ENCODE results near the gene PRELID3B. TPM values are rescaled to one million over a fixed set of nuclear protein-coding genes. Genes with fewer than 3 reads are reported as not detected.

PRELID3B gene
- total and polyA plus RNA-seq, 2 of the 13 experiments (the other 11 are each of a cell fraction or from before 2014, with no cell fraction given), result 23.3 to 42.6 TPM

GRCh38 chr20:59006167-59006863, 36.3 kb downstream of the PRELID3B start (continued):
- no peak for TF ChIP-seq AHDC1 (CRISPR knock-in tag; IDR thresholded peaks at IDR 0.05; ENCODE audit: borderline replicate concordance)
- no peak for TF ChIP-seq ZNF260 (CRISPR knock-in tag; IDR thresholded peaks at IDR 0.05; ENCODE audit: borderline replicate concordance, low read depth)
- peak; percentile 78 for TF ChIP-seq RXRA (CRISPR knock-in tag; IDR thresholded peaks at IDR 0.05)
- TF ChIP-seq FOXK1 (CRISPR knock-in tag; IDR thresholded peaks at IDR 0.05; ENCODE audit: borderline replicate concordance, low read depth), result no peak
- no peak for TF ChIP-seq SRSF9 (IDR thresholded peaks at IDR 0.05; ENCODE audit: borderline replicate concordance, insufficient read depth, low read depth, low read length, poor library complexity, severe bottlenecking)
- TF ChIP-seq MIER2 (CRISPR knock-in tag; IDR thresholded peaks at IDR 0.05), result no peak
- 0 out of 2 replicates have a peak, but pooled peaks have one; percentile 41 for TF ChIP-seq AKAP8 (CRISPR knock-in tag; IDR thresholded peaks at IDR 0.05)
- TF ChIP-seq NFKBIZ (CRISPR knock-in tag; IDR thresholded peaks at IDR 0.05), result 0 out of 2 replicates have a peak, but pooled peaks have one; percentile 51
- TF ChIP-seq, protein P1, sequence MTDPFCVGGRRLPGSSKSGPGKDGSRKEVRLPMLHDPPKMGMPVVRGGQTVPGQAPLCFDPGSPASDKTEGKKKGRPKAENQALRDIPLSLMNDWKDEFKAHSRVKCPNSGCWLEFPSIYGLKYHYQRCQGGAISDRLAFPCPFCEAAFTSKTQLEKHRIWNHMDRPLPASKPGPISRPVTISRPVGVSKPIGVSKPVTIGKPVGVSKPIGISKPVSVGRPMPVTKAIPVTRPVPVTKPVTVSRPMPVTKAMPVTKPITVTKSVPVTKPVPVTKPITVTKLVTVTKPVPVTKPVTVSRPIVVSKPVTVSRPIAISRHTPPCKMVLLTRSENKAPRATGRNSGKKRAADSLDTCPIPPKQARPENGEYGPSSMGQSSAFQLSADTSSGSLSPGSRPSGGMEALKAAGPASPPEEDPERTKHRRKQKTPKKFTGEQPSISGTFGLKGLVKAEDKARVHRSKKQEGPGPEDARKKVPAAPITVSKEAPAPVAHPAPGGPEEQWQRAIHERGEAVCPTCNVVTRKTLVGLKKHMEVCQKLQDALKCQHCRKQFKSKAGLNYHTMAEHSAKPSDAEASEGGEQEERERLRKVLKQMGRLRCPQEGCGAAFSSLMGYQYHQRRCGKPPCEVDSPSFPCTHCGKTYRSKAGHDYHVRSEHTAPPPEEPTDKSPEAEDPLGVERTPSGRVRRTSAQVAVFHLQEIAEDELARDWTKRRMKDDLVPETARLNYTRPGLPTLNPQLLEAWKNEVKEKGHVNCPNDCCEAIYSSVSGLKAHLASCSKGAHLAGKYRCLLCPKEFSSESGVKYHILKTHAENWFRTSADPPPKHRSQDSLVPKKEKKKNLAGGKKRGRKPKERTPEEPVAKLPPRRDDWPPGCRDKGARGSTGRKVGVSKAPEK (CRISPR knock-in tag; IDR thresholded peaks at IDR 0.05; ENCODE audit: borderline replicate concordance), result no peak
- TF ChIP-seq, protein P2, sequence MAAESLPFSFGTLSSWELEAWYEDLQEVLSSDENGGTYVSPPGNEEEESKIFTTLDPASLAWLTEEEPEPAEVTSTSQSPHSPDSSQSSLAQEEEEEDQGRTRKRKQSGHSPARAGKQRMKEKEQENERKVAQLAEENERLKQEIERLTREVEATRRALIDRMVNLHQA (CRISPR knock-in tag; IDR thresholded peaks at IDR 0.05), result no peak
- TF ChIP-seq KDM4B (CRISPR knock-in tag; IDR thresholded peaks at IDR 0.05), result no peak
- no peak for TF ChIP-seq KDM5A (IDR thresholded peaks at IDR 0.05; ENCODE audit: borderline replicate concordance, low read length)
- TF ChIP-seq HDAC1 (CRISPR knock-in tag; IDR thresholded peaks at IDR 0.05), result 0 out of 2 replicates have a peak, but pooled peaks have one; percentile 31
- TF ChIP-seq, protein P3, sequence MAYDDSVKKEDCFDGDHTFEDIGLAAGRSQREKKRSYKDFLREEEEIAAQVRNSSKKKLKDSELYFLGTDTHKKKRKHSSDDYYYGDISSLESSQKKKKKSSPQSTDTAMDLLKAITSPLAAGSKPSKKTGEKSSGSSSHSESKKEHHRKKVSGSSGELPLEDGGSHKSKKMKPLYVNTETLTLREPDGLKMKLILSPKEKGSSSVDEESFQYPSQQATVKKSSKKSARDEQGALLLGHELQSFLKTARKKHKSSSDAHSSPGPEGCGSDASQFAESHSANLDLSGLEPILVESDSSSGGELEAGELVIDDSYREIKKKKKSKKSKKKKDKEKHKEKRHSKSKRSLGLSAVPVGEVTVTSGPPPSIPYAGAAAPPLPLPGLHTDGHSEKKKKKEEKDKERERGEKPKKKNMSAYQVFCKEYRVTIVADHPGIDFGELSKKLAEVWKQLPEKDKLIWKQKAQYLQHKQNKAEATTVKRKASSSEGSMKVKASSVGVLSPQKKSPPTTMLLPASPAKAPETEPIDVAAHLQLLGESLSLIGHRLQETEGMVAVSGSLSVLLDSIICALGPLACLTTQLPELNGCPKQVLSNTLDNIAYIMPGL (CRISPR knock-in tag; IDR thresholded peaks at IDR 0.05; ENCODE audit: borderline replicate concordance in 1 of 2, low read depth in 1 of 2), result no peak
- no peak for TF ChIP-seq ZNF431 (CRISPR knock-in tag; IDR thresholded peaks at IDR 0.05; ENCODE audit: borderline replicate concordance, low read depth)
- TF ChIP-seq ZNF639 (CRISPR knock-in tag; conservative IDR thresholded peaks at IDR 0.05), result no peak; the same call in 1 of the 2 replicates

Data from HepG2 (cell line).